Neural progenitor cell (in vitro differentiated cells): Measurements from ENCODE around the gene PRSS38.

Experiments used
- EZH2 ChIP-seq: fragments of 200-600 bp; sonication (generic); IDR thresholded peaks from 2 replicates; pipeline ENCODE4 v1.6.1; 2017; ENCODE audit warnings: antibody characterized with exemption, mild to moderate bottlenecking, moderate library complexity
- TF ChIP-seq, protein P1 (sequence below): fragments of 200-600 bp; sonication (generic); IDR thresholded peaks from 2 replicates; pipeline ENCODE4 v1.5.1; 2017; ENCODE audit warnings: antibody characterized with exemption, mild to moderate bottlenecking

- TF ChIP-seq, protein P1, sequence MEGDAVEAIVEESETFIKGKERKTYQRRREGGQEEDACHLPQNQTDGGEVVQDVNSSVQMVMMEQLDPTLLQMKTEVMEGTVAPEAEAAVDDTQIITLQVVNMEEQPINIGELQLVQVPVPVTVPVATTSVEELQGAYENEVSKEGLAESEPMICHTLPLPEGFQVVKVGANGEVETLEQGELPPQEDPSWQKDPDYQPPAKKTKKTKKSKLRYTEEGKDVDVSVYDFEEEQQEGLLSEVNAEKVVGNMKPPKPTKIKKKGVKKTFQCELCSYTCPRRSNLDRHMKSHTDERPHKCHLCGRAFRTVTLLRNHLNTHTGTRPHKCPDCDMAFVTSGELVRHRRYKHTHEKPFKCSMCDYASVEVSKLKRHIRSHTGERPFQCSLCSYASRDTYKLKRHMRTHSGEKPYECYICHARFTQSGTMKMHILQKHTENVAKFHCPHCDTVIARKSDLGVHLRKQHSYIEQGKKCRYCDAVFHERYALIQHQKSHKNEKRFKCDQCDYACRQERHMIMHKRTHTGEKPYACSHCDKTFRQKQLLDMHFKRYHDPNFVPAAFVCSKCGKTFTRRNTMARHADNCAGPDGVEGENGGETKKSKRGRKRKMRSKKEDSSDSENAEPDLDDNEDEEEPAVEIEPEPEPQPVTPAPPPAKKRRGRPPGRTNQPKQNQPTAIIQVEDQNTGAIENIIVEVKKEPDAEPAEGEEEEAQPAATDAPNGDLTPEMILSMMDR: no peak
- TF ChIP-seq EZH2: no peak
These were observed 53.9 kb downstream of the PRSS38 start for GRCh38 chr1:227869279-227869842.
